Fibroblast of pulmonary artery (primary cell): Measurements from ENCODE around the gene CTXND2.
"Not testable (repeated sequence)": the region's sequence is repeated elsewhere in the genome, so short reads cannot be mapped to it uniquely, and the experiment has no call there.

Source experiments
- DNase-seq: peaks from one replicate; pipeline ENCODE4 v3.0.0-alpha.2; 2010; ENCODE audit warnings: low read depth
- H3K4me3 ChIP-seq: replicated peaks from 2 replicates; pipeline ENCODE4 v1.5.1; 2011; ENCODE audit warnings: low read depth, mild to moderate bottlenecking, control low read depth, low read length, moderate library complexity
- TF ChIP-seq, protein P1 (sequence below): IDR thresholded peaks from 2 replicates; pipeline ENCODE4 v1.5.1; 2011; ENCODE audit warnings: mild to moderate bottlenecking, control low read depth, low read length, inconsistent platforms; ENCODE audit errors: missing control alignments

Gene CTXND2

DNA sequence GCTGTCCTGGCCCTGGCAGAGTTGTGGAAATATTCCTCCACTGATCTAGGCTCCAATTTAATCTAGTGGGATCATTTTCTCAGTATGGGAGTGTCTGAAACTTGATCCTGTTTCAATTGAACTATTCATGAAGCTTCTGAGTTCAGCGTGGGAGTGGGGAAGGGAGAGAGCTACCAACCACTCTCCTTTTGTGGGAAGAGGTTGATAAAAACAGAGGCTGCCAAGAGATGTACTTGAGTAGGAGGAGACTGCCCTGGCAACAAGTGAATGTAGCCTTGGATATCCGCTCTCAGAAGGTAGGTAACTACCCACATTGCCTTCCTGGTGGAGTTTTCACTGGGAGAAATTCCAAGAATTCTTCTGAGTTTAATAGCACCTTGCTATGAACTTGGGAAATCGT lies at the start of gene CTXND2:
CTXND2 (plus strand) TSS at position 119 of the 400 bp plus-strand sequence. CDS start 25,179 bp downstream, outside the sequence.
- TF ChIP-seq, protein P1, sequence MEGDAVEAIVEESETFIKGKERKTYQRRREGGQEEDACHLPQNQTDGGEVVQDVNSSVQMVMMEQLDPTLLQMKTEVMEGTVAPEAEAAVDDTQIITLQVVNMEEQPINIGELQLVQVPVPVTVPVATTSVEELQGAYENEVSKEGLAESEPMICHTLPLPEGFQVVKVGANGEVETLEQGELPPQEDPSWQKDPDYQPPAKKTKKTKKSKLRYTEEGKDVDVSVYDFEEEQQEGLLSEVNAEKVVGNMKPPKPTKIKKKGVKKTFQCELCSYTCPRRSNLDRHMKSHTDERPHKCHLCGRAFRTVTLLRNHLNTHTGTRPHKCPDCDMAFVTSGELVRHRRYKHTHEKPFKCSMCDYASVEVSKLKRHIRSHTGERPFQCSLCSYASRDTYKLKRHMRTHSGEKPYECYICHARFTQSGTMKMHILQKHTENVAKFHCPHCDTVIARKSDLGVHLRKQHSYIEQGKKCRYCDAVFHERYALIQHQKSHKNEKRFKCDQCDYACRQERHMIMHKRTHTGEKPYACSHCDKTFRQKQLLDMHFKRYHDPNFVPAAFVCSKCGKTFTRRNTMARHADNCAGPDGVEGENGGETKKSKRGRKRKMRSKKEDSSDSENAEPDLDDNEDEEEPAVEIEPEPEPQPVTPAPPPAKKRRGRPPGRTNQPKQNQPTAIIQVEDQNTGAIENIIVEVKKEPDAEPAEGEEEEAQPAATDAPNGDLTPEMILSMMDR: no peak
- H3K4me3 ChIP-seq: no peak within 1 kb of the TSS
- peak; percentile 86 for DNase-seq

DNA sequence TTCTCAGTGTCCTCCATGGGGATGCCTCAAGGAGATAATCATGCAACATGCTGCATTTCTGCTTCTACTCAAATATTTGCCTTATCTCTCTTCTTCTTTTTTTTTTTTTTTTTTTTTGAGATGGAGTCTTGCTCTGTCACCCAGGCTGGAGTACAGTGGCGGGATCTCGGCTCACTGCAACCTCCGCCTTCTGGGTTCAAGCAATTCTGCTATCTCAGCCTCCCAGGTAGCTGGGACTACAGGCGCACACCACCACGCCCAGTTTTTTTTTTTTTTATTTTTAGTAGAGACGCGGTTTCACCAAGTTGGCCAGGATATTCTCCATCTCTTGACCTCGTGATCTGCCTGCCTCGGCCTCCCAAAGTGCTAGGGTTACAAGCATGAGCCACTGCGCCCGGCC lies 46.1 kb upstream of the CTXND2 start:
- DNase-seq, H3K4me3 ChIP-seq: not testable (repeated sequence)

DNA sequence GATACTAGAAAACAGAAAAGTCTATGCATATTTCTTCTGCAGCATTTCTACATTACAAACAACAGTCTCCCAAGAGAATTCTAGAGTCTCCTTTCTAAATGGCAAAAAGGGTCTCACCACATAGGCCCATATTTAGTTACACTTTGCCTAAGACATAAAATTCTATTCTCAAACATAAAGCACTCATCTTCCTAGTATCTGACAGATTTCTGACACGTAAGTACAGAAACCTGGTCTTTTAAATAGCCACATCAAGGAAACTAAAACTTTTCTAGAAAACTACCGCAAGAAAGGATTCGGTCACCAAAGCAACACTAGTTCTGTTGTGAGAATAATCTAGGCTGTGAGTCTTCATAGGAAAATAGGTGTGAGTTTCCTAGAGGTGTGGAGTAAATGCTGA lies 45.3 kb upstream of the CTXND2 start:
- TF ChIP-seq, protein P1: no peak
- no peak overlapping the region for H3K4me3 ChIP-seq
- DNase-seq: no peak

DNA sequence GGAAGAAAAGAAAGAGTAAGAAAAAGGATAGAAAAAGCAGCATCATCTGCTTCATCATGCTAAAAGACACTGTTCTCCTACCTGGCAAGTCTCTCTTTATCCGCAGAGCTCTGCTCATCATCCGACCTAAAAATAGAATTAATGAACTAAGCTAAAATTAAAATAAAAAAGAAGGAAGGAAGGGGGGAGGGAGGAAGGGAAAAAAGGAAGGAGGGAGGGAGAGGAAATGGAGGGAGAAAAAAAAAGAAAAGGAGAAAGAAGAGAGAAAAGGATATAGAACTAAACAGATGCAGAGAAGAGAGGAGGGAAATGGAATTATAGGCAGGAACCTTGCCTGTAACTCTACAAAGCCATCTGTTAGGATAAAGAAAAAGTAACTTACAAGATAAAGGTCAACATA lies 44.6 kb upstream of the CTXND2 start:
- no peak overlapping the region for H3K4me3 ChIP-seq
- no peak for DNase-seq
- TF ChIP-seq, protein P1: no peak

DNA sequence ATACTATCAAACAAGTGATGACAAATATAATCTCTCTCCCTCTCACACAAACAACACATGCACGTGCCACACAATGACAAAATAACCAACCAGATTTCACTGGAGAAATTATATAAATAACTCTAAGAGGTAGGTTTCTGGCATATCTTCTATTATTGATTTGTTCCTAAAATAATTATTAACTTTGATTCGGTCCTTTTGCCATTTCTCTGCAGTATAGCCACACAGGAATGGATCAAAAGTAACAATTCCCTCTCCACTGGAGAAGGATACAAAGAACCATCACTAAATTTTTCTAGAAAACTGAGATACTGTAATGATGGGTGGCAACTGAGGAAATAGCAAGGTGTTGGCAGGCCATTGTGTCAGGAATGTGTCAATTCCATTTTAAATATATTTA lies 44.0 kb upstream of the CTXND2 start:
- DNase-seq: no peak
- H3K4me3 ChIP-seq: no peak overlapping the region
- TF ChIP-seq, protein P1: no peak

DNA sequence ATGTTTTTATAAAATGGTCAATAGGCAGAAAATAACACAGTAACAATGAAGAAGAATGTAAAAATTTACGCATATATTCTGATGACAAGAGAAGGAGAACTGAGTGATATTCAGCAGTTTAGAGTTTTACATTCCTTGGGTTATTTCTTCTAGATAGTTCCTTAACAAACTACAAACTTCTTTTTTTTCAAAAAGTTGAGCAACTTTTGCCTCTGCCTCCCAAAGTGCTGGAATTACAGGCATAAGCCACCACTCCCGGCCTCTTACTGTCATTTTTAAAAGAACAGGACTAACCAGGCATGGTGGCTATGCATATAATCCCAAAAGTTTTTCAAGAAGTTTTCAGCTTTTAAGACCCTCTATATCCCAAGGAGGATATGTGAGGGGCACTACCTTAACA lies 43.5 kb upstream of the CTXND2 start:
- no peak overlapping the region for H3K4me3 ChIP-seq
- no peak for DNase-seq
- TF ChIP-seq, protein P1: no peak

DNA sequence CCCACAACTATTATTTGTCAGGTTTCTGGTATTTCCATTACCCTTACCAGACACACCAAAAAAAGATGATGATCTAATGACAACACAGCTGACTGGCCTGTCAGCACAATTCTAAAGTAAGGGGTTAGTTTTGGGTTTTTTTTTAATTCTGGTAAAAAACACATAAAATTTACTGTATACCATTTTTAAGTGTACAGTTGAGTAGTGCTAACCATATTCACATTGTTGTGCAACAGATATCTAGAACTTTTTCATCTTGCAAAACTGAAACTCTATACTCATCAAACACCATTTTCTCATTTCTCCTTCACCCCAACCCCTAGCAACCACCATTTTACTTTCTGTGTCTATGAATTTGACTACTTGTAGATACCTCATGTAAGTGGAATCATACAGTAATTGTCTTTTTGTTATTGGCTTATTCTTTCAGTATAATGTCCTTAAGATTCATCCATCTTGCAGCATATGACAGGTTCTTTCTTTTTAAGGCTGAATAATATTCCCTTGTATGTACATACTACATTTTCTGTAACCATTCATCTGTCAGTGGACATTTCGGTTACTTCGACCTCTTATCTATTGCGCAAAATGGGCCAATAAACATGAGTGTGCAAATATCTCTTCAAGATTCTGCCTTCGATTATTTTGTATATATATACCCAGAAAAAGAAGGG lies 40.3 kb upstream of the CTXND2 start:
- TF ChIP-seq, protein P1: no peak
- no peak for DNase-seq
- no peak overlapping the region for H3K4me3 ChIP-seq

DNA sequence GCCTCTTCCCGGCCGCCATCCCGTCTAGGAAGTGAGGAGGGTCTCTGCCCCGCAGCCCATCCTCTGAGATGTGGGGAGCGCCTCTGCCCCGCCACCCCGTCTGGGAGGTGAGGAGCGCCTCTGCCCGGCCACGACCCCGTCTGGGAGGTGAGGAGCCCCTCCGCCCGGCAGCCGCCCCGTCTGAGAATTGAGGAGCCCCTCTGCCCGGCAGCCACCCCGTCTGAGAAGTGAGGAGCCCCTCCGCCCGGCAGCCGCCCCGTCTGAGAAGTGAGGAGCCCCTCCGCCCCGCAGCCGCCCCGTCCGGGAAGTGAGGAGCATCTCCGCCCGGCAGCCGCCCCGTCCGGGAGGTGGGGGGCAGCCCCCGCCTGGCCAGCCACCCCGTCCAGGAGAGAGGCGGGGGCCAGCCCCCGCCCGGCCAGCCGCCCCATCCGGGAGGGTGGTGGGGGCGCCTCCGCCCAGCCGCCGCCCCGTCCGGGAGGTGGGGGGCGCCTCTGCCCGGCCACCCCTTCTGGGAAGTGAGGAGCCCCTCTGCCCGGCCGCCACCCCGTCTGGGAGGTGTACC lies 36.1 kb upstream of the CTXND2 start:
- not testable (repeated sequence) for DNase-seq, H3K4me3 ChIP-seq

DNA sequence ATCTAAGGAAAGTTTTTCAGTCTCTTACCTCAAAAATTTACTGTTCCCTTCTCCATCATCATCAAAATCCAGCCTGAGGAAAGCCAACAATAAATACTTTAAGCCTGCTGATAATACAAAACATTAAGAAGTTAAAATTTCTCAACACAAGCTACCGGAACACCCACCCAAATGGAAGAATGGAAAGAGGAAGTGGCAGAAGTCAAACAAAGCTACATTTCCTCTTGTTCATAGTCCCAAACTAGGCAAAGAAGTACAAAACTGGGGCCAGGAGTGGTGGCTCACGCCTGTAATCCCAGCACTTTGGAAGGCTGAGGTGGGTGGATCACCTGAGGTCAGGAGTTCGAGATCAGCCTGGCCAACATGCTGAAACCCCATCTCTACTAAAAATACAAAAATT lies 34.2 kb upstream of the CTXND2 start:
- not testable (repeated sequence) for DNase-seq, H3K4me3 ChIP-seq
